ENCODE data around the gene GABRB3.

DNA sequence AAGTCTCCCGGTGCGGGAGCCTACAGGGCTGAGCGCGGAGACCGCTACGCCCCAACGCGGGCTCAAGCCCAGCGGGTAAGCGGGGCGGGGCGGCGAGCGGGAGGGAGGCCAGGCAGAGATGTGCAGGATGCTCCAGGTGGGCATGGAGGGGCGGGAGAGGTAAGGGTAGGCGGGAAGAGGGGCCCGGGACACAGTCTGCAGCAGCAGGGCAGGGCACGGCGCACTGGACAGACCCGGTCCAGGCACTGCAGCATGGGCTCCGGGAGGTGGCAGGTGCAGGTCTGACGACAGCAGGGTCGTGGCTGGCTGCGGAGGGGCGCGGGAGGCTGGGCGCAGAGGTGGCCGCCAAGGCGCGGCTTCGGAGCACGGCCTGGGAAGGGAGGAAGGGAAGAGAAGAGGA lies 102.8 kb downstream of the GABRB3 start:
- TF ChIP-seq, protein P1, sequence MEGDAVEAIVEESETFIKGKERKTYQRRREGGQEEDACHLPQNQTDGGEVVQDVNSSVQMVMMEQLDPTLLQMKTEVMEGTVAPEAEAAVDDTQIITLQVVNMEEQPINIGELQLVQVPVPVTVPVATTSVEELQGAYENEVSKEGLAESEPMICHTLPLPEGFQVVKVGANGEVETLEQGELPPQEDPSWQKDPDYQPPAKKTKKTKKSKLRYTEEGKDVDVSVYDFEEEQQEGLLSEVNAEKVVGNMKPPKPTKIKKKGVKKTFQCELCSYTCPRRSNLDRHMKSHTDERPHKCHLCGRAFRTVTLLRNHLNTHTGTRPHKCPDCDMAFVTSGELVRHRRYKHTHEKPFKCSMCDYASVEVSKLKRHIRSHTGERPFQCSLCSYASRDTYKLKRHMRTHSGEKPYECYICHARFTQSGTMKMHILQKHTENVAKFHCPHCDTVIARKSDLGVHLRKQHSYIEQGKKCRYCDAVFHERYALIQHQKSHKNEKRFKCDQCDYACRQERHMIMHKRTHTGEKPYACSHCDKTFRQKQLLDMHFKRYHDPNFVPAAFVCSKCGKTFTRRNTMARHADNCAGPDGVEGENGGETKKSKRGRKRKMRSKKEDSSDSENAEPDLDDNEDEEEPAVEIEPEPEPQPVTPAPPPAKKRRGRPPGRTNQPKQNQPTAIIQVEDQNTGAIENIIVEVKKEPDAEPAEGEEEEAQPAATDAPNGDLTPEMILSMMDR (IDR thresholded peaks at IDR 0.05; ENCODE audit: low read depth, low read length, missing input control) = no peak
- no peak for TF ChIP-seq HNF4G (IDR thresholded peaks at IDR 0.05)
- TF ChIP-seq EGR1 (IDR thresholded peaks at IDR 0.05; ENCODE audit: low read depth in 2 of 2) = no peak
- TF ChIP-seq, protein P2, sequence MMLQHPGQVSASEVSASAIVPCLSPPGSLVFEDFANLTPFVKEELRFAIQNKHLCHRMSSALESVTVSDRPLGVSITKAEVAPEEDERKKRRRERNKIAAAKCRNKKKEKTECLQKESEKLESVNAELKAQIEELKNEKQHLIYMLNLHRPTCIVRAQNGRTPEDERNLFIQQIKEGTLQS (IDR thresholded peaks at IDR 0.05) = no peak
- TF ChIP-seq JUND (IDR thresholded peaks at IDR 0.05) = no peak
- TF ChIP-seq NR2F2 (IDR thresholded peaks at IDR 0.05) = no peak
- TF ChIP-seq, protein P3, sequence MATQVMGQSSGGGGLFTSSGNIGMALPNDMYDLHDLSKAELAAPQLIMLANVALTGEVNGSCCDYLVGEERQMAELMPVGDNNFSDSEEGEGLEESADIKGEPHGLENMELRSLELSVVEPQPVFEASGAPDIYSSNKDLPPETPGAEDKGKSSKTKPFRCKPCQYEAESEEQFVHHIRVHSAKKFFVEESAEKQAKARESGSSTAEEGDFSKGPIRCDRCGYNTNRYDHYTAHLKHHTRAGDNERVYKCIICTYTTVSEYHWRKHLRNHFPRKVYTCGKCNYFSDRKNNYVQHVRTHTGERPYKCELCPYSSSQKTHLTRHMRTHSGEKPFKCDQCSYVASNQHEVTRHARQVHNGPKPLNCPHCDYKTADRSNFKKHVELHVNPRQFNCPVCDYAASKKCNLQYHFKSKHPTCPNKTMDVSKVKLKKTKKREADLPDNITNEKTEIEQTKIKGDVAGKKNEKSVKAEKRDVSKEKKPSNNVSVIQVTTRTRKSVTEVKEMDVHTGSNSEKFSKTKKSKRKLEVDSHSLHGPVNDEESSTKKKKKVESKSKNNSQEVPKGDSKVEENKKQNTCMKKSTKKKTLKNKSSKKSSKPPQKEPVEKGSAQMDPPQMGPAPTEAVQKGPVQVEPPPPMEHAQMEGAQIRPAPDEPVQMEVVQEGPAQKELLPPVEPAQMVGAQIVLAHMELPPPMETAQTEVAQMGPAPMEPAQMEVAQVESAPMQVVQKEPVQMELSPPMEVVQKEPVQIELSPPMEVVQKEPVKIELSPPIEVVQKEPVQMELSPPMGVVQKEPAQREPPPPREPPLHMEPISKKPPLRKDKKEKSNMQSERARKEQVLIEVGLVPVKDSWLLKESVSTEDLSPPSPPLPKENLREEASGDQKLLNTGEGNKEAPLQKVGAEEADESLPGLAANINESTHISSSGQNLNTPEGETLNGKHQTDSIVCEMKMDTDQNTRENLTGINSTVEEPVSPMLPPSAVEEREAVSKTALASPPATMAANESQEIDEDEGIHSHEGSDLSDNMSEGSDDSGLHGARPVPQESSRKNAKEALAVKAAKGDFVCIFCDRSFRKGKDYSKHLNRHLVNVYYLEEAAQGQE (IDR thresholded peaks at IDR 0.05) = no peak
- no peak for TF ChIP-seq RXRA (IDR thresholded peaks at IDR 0.05)
- no peak for TF ChIP-seq SP1 (IDR thresholded peaks at IDR 0.05)
- TF ChIP-seq, protein P4, sequence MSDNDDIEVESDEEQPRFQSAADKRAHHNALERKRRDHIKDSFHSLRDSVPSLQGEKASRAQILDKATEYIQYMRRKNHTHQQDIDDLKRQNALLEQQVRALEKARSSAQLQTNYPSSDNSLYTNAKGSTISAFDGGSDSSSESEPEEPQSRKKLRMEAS (IDR thresholded peaks at IDR 0.05) = no peak
- no peak for TF ChIP-seq FOXA1 (IDR thresholded peaks at IDR 0.05)
- TF ChIP-seq RAD21 (IDR thresholded peaks at IDR 0.05) = no peak
- no peak for TF ChIP-seq HNF4A (conservative IDR thresholded peaks at IDR 0.05)
- no peak for TF ChIP-seq GABPA (IDR thresholded peaks at IDR 0.05 in 1 of 2, conservative IDR thresholded peaks at IDR 0.05 in 1 of 2)
